ENCODE measurements around the gene CFAP210.
"Not testable (repeated sequence)": the region's sequence is repeated elsewhere in the genome, so short reads cannot be mapped to it uniquely, and the experiment has no call there.

GRCh38 chr2:169686825-169687224 is 7.4 kb downstream of the CFAP210 start:
- TF ChIP-seq POLR2A, CTCF (IDR thresholded peaks at IDR 0.05): not testable (repeated sequence)
